SW 1271 (cell line): ENCODE data around the gene PTGER1.

Experiments used
- DNase-seq, 2 experiments: peaks; one replicate each; lab custom pipeline; 2025; lab: John Stamatoyannopoulos, UW

PTGER1 gene

GRCh38 chr19:14502334-14503092 lies 27.4 kb upstream of the PTGER1 start:
- DNase-seq: no peak

DNA sequence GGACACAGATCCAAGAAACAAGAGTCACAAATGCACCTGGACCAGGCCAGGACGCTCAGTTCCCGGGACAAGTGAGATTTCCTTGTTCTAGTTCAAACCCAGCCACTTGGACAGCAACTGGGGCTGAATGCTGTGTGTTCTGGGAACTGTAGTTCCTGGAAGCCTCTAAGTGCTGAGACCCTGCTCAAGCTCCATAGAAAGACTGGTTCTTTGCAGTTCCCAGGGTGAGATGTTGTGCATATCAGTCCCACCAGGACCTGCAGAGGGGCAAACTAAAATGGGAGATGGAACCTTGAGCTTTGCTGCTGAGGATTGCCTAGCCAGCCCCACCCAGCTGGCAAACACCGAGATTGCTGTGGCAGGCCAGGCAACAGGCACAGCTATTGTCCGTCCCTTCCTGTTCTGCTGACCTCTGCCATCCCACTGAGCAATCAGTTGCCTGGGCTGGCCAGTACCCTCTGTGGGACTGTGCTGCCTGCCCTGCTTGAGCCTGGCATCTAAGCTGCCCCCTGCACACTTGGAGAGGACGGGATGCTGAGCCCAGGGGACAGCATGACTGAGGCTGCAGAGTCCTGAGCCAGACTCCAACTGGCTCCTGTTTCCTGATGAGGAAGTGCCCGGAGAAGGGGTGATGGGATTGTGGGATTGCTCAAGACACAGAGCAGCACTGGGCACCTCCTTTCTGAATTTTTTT lies 22.2 kb upstream of the PTGER1 start:
- no peak for DNase-seq

GRCh38 chr19:14496834-14497227 lies 21.7 kb upstream of the PTGER1 start:
- no peak for DNase-seq

- DNase-seq: peak; percentile 91 to 97
Observed at GRCh38 chr19:14496029-14496833, 21.1 kb upstream of the PTGER1 start, which contains the start of gene GIPC1. GIPC1 (minus strand) TSS chr19:14496127; CDS start chr19:14482976, 13,151 bp downstream.

- no peak for DNase-seq
Observed at GRCh38 chr19:14495672-14496028, 20.5 kb upstream of the PTGER1 start.

DNA sequence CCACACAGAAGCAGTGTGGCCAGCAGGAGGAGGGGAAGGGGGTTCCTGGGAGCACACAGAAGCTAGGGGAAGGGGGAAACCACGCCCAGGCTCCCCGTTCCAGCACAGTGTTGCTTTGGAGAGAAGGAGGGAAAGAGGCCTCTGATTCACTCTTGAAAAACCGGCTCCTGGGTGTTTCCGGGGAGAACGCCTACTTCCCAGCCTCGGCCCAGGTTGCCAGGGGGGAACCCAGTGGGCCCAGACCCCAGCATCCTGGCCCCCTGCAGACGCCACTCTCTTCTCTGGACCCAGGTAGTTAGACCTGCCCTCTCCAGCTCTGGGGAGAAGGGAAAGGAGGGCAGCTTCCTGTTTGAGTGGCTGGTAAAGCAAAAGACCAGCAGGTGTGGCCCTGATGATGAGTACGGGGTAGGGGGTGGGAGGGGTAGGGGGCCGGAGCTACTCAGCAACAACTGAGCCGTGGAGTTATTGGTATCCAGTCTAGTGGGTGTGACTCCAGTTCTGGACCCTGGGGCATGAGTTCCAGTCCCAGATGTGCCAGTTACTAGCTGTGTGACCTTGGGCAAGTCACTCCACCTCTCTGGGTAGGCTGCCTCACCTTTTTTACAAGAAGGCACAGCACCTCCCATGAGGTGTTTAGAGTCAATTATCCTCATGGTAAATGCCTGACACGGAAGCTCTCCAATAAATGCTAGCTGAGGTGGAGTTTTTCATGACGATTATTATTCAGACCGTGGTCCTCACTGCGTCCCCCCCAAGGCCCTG lies 19.9 kb upstream of the PTGER1 start:
- no peak for DNase-seq

DNA sequence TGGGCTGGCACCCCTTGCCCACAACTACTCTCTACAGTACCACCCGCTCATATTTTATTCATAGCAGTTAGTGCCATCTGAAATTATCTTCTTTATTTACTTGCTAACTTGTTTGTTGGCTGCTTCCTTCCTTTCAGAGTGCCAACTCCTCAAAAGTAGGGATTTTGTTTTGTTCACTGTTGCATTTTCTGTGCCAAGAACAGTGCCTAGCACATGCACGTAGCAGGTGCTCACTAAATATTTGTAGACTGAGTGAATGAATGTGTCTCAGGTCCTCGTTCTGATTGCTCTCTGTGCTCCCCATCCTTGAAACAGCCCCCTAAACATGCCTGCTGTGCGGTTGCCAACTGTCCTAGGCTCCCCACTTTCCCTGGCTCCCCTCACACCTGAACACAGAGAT lies 19.3 kb upstream of the PTGER1 start:
- no peak for DNase-seq

DNA sequence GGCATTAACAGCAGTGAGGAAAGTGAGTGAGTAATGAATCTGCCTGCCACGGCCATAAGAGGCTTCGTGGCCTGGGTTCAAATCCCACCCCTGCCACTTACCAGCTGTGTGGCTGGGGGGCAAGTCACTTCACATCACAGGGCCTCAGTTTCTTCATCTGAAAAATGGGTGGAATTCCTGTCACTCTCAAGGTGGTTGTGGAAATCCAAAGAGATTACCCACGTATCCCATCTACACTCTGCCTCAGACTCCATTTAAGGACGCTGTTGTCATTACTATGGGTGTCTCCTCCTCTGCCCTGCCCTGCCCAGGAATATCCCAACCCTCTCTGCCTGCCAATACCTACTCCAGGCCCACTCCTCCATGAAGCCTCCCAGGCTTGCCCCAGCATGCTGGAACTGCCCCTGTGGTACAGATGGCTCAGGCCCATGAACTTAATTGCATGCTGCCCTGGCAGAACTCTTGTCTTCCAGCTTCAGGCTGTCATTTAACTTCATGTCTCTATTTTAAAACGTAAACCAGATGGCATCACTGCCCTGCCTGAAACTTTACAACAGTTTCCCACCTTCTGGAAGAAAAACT lies 17.7 kb upstream of the PTGER1 start:
- no peak for DNase-seq

- DNase-seq: no peak
Observed at GRCh38 chr19:14487370-14488125, 12.4 kb upstream of the PTGER1 start.

DNA sequence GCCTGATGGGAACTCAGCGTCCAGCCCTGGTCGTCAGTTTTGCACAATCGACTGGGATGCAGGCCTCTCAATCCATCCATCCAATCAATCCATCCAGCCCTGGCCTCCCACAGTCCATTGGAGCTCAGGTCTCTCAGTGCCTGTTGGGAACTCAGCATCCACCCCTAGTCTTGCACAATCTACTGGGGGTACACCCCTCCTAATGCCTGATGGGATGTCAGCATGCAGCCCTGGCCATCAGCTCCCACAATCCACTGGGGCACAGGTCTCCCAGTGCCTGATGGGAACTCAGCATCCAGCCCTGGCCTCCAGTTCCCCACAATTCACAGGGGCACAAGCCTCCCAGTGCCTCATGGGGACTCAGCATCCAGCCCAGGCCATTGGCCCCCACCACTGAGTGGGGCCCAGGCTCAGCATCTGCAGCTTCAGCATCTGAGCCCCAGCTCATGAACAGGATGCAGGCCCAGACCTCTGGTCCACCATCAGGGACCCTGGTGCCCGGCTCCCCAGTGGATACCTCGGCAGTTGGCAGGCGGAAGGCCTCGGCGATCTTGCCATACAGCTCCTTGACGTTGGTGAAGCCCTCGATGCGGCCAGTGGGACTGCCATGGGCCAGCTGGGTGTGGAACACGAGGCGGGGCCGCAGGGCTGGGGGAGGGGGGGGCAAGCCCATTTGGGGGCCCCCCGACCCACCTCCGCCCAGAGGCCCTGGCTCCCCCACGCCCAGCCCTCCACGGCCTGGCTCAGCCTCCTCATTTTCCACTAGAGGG lies 7.2 kb upstream of the PTGER1 start:
- no peak for DNase-seq

GRCh38 chr19:14480700-14481079 lies 5.5 kb upstream of the PTGER1 start:
- DNase-seq: no peak

- no peak for DNase-seq
Observed at GRCh38 chr19:14479975-14480699, 5.0 kb upstream of the PTGER1 start.

- DNase-seq: no peak
Observed at GRCh38 chr19:14479309-14479974, 4.3 kb upstream of the PTGER1 start.

- DNase-seq: no peak
Observed at GRCh38 chr19:14478113-14478545, 3.0 kb upstream of the PTGER1 start.

DNA sequence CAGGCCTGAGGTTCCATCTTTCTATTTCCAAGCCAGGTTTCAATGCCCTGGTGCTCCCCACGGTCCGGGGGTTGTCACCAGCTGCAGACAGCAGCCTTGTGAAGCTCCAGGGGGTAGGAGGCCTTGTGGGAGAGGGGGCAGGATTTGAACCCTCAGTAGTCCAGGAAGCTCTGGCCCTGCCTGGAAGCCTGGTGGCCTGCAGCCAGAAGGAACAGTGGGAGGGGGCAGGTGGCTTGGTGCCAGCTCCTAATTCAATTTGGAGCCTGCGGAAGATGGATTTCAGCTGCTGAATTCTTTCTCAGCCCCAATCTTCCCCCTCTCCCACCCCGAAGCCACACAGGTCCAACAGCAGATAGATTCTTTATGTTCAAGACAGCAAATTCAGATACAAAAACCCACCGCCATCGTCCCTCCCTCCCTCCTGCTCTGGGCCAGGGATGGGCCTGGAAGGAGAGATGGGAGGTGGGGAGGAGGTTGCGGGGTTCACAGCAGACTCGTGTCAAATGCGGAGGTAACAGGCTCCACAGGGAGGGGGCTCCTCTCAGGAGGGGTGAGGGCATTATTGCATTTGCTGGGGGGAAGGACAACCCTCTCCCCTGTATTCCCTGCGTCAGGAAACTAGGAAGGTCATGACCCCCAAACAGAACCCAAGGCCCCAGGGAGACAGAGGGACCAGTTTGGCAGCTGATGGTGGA lies 2.4 kb upstream of the PTGER1 start:
- DNase-seq: no peak

DNA sequence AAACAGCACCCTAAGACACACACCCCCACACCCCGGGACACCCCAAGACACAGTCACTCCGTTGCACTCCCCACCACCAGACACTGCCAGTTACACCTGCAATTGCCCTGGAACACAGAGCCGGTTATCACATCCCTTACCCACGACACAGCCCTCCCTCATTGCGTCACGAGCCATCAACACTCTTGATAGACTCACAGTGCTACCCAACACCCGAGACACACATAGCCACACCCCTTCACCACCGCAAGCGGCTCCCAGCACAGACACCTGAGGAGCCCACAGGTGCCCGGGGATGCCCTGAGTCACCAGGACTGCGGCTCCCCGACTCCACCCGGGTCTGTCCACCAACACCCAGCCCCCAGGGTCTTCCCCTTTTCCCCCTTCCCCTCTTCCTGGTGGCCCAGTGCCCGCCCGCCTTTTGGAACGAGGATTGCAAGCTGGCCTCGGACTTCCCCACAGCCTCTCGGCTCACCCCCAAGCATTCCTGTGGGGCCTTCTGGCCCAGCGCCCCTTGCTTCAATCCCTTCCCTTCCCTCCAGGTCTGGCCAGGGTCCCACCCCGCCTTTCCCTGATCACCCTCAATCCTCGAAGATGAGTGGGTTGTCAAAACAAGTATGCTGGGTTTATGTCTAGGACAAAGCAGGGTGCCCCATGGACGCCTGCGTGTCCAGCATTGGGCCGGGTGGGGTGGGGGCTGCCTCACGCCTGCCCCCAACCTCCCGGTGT lies 1.7 kb upstream of the PTGER1 start:
- no peak for DNase-seq

GRCh38 chr19:14476327-14476672 lies 1.1 kb upstream of the PTGER1 start:
- no peak for DNase-seq

DNA sequence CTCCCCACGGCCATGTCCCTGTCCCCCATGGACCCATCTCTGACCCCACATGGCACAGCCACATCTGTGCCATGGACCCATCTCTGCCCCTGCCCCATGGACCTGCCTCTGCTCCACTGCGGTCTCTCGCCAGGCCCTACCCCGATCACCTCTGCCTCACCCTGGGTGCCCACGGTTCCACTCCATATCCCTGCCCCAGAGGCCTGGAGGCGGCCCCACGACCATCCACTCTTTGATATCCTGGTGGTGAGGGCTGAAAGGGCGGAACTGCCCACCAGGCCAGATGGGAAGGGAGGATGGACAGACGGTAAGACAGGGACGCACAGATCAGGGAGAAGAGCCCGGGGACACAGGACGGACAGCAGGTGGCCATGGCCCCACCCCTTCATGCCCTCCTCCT lies 327 bp downstream of the PTGER1 start:
- no peak for DNase-seq
